ENCODE measurements around the gene ZNF746.
"Not testable (repeated sequence)": the region's sequence is repeated elsewhere in the genome, so short reads cannot be mapped to it uniquely, and the experiment has no call there.

ZNF746 gene

DNA sequence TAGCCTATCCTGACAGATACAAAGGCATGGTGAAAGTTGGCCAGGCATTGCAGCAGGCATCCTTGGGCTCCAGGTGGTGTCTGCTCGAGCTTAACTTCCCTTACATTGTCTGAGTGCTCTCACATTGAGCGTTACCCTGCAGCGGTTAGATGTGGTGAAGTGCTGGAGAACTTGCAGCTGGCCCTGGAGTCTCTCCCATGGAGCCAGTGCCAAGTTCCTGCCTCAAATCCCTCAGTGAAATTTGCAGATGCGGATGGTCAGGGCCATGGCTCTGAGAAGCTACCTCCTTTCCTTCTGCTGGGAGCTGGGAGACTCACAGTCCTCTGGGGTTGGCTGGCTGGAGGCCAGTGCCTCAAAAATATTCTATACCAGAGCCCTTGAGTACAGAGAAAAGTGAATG lies 3.3 kb upstream of the ZNF746 start:
- DNase-seq (ENCODE audit: low spot score) = no peak
- TF ChIP-seq, protein P1, sequence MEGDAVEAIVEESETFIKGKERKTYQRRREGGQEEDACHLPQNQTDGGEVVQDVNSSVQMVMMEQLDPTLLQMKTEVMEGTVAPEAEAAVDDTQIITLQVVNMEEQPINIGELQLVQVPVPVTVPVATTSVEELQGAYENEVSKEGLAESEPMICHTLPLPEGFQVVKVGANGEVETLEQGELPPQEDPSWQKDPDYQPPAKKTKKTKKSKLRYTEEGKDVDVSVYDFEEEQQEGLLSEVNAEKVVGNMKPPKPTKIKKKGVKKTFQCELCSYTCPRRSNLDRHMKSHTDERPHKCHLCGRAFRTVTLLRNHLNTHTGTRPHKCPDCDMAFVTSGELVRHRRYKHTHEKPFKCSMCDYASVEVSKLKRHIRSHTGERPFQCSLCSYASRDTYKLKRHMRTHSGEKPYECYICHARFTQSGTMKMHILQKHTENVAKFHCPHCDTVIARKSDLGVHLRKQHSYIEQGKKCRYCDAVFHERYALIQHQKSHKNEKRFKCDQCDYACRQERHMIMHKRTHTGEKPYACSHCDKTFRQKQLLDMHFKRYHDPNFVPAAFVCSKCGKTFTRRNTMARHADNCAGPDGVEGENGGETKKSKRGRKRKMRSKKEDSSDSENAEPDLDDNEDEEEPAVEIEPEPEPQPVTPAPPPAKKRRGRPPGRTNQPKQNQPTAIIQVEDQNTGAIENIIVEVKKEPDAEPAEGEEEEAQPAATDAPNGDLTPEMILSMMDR (IDR thresholded peaks at IDR 0.05; ENCODE audit: extremely low read depth, insufficient read depth, missing control alignments) = no peak
- in situ Hi-C loops (cut with MboI; ENCODE audit: low pct_unique_long_range_greater_than_20kb, low sequenced_read_pairs, unreplicated experiment) = no loop called here

DNA sequence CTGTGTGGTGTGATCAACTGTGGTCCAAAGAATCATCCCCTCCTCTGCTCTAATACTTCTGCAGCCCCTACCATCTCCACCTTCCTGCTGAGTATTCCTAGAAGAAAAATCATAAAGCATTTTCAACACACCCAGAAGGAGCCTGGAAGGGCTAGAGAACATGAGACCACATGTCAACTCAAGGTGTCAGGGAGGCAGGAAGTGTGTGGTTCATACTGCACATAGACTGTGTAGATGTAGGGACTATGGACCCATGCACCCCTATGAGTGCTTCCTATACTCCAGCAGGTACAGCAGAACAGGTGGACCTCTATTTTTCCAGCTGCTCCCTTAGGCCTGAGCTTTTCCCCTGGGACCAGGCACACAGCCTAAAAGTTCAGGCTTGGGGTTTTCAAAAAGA lies 2.6 kb upstream of the ZNF746 start:
- no peak for DNase-seq (ENCODE audit: low spot score)
- TF ChIP-seq, protein P1 (IDR thresholded peaks at IDR 0.05; ENCODE audit: extremely low read depth, insufficient read depth, missing control alignments) = no peak
- in situ Hi-C loops (cut with MboI; ENCODE audit: low pct_unique_long_range_greater_than_20kb, low sequenced_read_pairs, unreplicated experiment) = no loop called here

DNA sequence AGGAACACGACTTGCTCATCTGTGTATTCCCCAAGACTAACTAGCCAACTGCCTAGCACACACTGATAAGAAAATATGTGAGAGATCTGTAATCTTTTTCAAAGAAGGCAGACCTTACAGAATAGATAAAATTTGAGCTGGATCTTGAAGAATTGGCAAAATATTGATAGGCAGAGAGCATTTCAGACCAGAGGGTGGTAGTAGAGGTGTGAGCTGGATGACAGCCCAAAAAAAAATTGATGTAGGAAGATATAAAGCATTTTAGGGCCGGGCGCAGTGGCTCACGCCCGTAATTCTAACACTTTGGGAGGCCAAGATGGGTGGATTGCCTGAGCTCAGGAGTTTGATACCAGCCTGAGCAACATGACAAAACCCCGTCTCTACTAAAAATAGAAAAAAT lies 1.2 kb upstream of the ZNF746 start:
- in situ Hi-C loops (cut with MboI; ENCODE audit: low pct_unique_long_range_greater_than_20kb, low sequenced_read_pairs, unreplicated experiment) = no loop called here
- no peak for DNase-seq (ENCODE audit: low spot score)
- TF ChIP-seq, protein P1 (IDR thresholded peaks at IDR 0.05; ENCODE audit: extremely low read depth, insufficient read depth, missing control alignments) = no peak

DNA sequence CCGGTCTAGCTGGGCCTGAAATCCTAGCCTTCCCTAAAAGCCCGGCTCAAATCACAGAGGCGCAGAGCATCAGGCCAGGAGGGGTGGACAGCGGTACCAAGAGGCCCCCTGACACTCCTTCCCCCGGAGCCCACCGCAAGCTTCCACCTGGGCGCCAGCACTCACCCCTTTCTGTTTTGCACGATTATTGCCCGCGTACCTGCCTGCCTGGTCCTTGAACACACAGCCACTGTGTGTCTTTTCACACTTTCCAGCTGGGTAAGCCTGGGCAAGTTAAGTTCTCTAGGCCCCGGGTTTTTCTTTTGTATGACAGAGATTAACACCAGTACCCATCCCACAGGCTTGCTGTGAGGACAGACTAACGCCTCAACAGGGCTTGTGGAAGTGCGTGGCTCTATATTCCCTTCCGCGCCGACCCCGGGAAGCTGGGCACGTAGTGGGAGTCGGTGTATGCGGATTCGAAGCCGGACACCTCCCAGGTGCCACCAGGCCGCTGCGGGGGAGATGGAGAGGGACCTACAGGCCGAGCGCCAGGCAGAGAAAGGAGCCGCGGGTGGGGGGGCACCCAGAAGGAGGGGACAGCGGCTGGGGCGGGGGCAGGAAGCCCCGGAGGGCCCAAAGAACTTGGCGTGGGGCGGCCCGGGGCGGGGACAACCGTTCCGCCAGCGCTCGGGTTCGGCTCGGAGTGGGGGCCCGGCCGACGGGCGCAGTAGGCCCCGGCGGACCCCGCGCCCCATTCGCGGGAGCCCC lies 792 bp downstream of the ZNF746 start:
- TF ChIP-seq, protein P1 (IDR thresholded peaks at IDR 0.05; ENCODE audit: extremely low read depth, insufficient read depth, missing control alignments) = no peak
- in situ Hi-C loops (cut with MboI; ENCODE audit: low pct_unique_long_range_greater_than_20kb, low sequenced_read_pairs, unreplicated experiment) = no loop called here
- DNase-seq (ENCODE audit: low spot score) = peak; percentile 70

DNA sequence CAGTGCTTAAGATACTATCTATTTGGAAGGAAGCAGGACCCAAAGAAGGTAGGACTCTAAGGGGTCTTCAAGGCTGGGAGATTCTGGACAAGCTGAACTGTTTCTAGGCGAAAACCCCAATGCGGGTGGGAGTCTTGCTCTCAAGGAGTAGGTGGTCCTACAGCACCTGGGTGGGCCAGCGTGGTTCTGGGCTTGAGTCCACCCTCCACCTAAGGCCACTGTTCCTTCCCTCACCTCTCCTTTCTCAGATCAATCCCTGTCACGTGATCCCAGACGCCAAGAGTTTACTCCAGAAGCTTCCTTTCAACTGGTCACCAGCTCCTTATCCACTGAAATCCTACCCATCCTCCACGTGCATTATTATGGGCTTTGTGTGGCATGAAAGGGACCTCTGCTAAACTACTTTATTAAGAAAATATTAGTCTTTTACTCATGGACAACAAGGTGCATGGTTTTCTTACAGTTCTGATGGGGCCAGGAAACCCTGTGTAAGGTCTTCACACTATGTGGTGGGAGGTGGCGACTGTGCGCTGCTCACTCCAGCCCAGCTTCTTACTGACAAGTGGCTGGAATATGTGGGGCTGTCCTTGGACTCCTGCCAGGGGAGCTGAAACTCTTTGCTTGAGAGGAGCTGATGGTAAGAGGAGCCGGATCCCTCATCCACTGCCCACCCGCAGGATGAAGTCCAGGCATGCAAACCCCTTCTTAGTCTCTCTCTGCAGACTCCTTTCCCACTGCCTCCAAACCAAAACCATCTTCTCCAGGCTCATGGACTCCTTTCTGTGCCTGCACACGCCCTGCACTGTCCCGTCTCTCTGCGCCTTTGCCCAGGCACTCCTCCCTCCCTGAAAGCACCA lies 1.6 kb downstream of the ZNF746 start:
- DNase-seq (ENCODE audit: low spot score) = no peak
- in situ Hi-C loops (cut with MboI; ENCODE audit: low pct_unique_long_range_greater_than_20kb, low sequenced_read_pairs, unreplicated experiment) = no loop called here
- TF ChIP-seq, protein P1 (IDR thresholded peaks at IDR 0.05; ENCODE audit: extremely low read depth, insufficient read depth, missing control alignments) = no peak

DNA sequence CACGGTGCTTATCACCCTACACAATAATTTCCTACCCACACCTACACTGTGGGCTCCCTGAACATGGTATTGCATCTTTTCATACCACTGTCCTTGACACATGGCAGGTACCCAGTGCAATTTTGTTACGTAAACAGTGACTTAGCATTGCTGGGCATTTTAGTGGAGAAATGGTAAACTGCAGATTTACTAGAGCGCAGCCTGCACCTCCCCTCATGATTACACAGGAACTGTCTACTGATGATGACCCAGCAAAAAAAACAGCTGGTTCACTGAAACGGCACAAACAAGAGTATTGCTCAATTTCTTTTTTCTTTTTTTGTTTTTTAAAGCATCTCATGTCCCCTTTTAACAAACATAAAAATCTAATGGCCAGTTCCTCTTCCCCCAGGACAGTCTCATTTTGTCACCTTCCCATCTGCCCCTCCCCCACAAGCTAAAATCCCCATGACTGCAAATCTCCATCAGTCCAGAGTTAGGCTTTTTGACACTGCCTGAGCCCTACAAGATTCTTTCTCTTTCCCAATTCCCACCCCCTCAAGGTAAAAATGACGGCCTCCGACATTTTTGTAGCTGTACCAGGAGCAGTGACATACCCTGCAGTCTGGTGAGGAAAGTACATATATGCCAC lies 2.8 kb downstream of the ZNF746 start:
- TF ChIP-seq, protein P1 (IDR thresholded peaks at IDR 0.05; ENCODE audit: extremely low read depth, insufficient read depth, missing control alignments) = no peak
- DNase-seq (ENCODE audit: low spot score) = no peak
- in situ Hi-C loops (cut with MboI; ENCODE audit: low pct_unique_long_range_greater_than_20kb, low sequenced_read_pairs, unreplicated experiment) = no loop called here

DNA sequence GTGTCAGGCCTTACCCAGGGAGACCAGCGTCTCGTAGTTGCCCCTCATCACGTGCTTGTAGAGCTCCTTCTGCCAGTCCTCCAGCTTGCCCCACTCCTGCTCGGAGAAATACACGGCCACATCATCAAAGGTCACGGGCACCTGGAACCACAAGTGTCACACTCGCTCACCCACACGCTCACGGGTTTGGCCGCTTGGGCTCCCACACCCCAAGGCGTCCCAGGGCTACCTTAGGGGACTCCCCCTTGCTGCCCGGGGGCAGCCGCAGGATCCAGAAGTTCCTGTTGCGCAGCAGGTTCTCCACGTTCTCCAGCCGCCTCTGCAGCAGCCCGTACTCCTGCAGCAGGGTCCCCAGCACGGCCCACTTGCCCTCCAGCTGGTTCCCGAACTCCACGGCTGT lies 3.6 kb downstream of the ZNF746 start:
- DNase-seq (ENCODE audit: low spot score); in situ Hi-C loops (cut with MboI; ENCODE audit: low pct_unique_long_range_greater_than_20kb, low sequenced_read_pairs, unreplicated experiment): not testable (repeated sequence)

Data from GM13977 (cell line).